ENCODE measurements around the gene NOXO1. TPM values are rescaled to one million over a fixed set of nuclear protein-coding genes. Genes with fewer than 3 reads are reported as not detected.

Gene NOXO1
- polyA plus RNA-seq, 1 donor (not counting 4 experiments of a cell fraction or from before 2014, with no cell fraction given) = 0.38 TPM

- H3K27me3 ChIP-seq (ENCODE audit: control insufficient read depth, extremely low read depth, insufficient read depth, low read length) = no peaks in the 10 kb centered on the region
- peak within 1 kb of the TSS; percentile 85 for H3K9ac ChIP-seq (ENCODE audit: control insufficient read depth, extremely low read depth, insufficient read depth, low read length)
- no peaks in the 10 kb centered on the region for H3K9me3 ChIP-seq (ENCODE audit: control insufficient read depth, low read depth, low read length)
- peak within 1 kb of the TSS; percentile 67 for H2AFZ ChIP-seq (ENCODE audit: control insufficient read depth, low read length)
- peak within 1 kb of the TSS; percentile 95 for H3K4me2 ChIP-seq (ENCODE audit: control insufficient read depth, extremely low read depth, insufficient read depth, low read depth, low read length)
- H3K79me2 ChIP-seq (ENCODE audit: control insufficient read depth, insufficient read depth, low read length) = peaks cover 52% of the 10 kb centered on the region
- DNase-seq (ENCODE audit: low read depth, low spot score) (no peak), FAIRE-seq (no peak)
- peak within 1 kb of the TSS; percentile 71 to 98 (median 92) for H3K4me3 ChIP-seq (ENCODE audit: control insufficient read depth in 2 of 3, extremely low read depth in 1 of 3, insufficient read depth in 2 of 3, low read depth in 1 of 3, low read length in 3 of 3)
- peaks cover 32% of the 10 kb centered on the region for H3K4me1 ChIP-seq (ENCODE audit: control insufficient read depth, extremely low read depth, insufficient read depth, low read length)
- H3K9me1 ChIP-seq (ENCODE audit: control insufficient read depth, extremely low read depth, insufficient read depth, low read length) = peaks cover 2% of the 10 kb centered on the region
- peaks cover 3 to 29% of the 10 kb centered on the region in 2 experiments for H3K36me3 ChIP-seq (ENCODE audit: control insufficient read depth in 2 of 2, extremely low read depth in 1 of 2, insufficient read depth in 2 of 2, low read length in 2 of 2)
- dilution Hi-C loops (cut with MboI; ENCODE audit: extremely low pct_ligation_motif_present, low sequenced_read_pairs) = no loop called here
- peaks cover 29% of the 10 kb centered on the region for H4K20me1 ChIP-seq (ENCODE audit: control insufficient read depth, extremely low read depth, insufficient read depth, low read length)
- TF ChIP-seq EZH2 (IDR thresholded peaks at IDR 0.05; ENCODE audit: low read length) = no peak
- TF ChIP-seq CTCF (optimal IDR thresholded peaks at IDR 0.05 in 1 of 3, IDR thresholded peaks at IDR 0.05 in 1 of 3, conservative IDR thresholded peaks at IDR 0.05 in 1 of 3; ENCODE audit: extremely low read depth in 1 of 3, insufficient read depth in 2 of 3, low read length in 3 of 3) = no peak
- peak within 1 kb of the TSS; percentile 88 for H3K27ac ChIP-seq (ENCODE audit: control insufficient read depth, insufficient read depth, low read length)
Observed at GRCh38 chr16:2009791-2010510, 28.7 kb upstream of the NOXO1 start, which contains the start of gene ZNF598. ZNF598 (minus strand) TSS chr16:2009821.

- Histone ChIP-seq H4K20me1 (ENCODE audit: control insufficient read depth, extremely low read depth, insufficient read depth, low read length) (peaks cover 35% of the 10 kb centered on the region), H3K9ac (ENCODE audit: control insufficient read depth, extremely low read depth, insufficient read depth, low read length) (peak overlapping the region; percentile 85), H3K27ac (ENCODE audit: control insufficient read depth, insufficient read depth, low read length) (peak overlapping the region; percentile 81), H2AFZ (ENCODE audit: control insufficient read depth, low read length) (no peak overlapping the region), H3K4me1 (ENCODE audit: control insufficient read depth, extremely low read depth, insufficient read depth, low read length) (peaks cover 34% of the 10 kb centered on the region), H3K4me2 (ENCODE audit: control insufficient read depth, extremely low read depth, insufficient read depth, low read depth, low read length) (peak overlapping the region; percentile 89), H3K4me3 (ENCODE audit: control insufficient read depth in 2 of 3, extremely low read depth in 1 of 3, insufficient read depth in 2 of 3, low read depth in 1 of 3, low read length in 3 of 3) (peak overlapping the region; percentile 71 to 98 (median 92)), H3K27me3 (ENCODE audit: control insufficient read depth, extremely low read depth, insufficient read depth, low read length) (no peaks in the 10 kb centered on the region), H3K9me1 (ENCODE audit: control insufficient read depth, extremely low read depth, insufficient read depth, low read length) (peaks cover 2% of the 10 kb centered on the region), H3K79me2 (ENCODE audit: control insufficient read depth, insufficient read depth, low read length) (peaks cover 59% of the 10 kb centered on the region), H3K36me3 (ENCODE audit: control insufficient read depth in 2 of 2, extremely low read depth in 1 of 2, insufficient read depth in 2 of 2, low read length in 2 of 2) (peaks cover 6 to 34% of the 10 kb centered on the region in 2 experiments), H3K9me3 (ENCODE audit: control insufficient read depth, low read depth, low read length) (no peaks in the 10 kb centered on the region)
- dilution Hi-C loops (cut with MboI; ENCODE audit: extremely low pct_ligation_motif_present, low sequenced_read_pairs) = no loop called here
- FAIRE-seq (no peak), DNase-seq (ENCODE audit: low read depth, low spot score) (no peak)
- no peak for TF ChIP-seq EZH2 (IDR thresholded peaks at IDR 0.05; ENCODE audit: low read length)
- TF ChIP-seq CTCF (optimal IDR thresholded peaks at IDR 0.05 in 1 of 3, IDR thresholded peaks at IDR 0.05 in 1 of 3, conservative IDR thresholded peaks at IDR 0.05 in 1 of 3; ENCODE audit: extremely low read depth in 1 of 3, insufficient read depth in 2 of 3, low read length in 3 of 3) = no peak
Observed at GRCh38 chr16:2009164-2009711, 28.0 kb upstream of the NOXO1 start.

All from keratinocyte (primary cell).